D341Med (cell line): ENCODE results near the gene SPR.

Source experiments
- DNase-seq: peaks from one replicate; pipeline ENCODE4 v3.0.0; 2012; ENCODE audit warnings: low spot score

The SPR gene

DNA sequence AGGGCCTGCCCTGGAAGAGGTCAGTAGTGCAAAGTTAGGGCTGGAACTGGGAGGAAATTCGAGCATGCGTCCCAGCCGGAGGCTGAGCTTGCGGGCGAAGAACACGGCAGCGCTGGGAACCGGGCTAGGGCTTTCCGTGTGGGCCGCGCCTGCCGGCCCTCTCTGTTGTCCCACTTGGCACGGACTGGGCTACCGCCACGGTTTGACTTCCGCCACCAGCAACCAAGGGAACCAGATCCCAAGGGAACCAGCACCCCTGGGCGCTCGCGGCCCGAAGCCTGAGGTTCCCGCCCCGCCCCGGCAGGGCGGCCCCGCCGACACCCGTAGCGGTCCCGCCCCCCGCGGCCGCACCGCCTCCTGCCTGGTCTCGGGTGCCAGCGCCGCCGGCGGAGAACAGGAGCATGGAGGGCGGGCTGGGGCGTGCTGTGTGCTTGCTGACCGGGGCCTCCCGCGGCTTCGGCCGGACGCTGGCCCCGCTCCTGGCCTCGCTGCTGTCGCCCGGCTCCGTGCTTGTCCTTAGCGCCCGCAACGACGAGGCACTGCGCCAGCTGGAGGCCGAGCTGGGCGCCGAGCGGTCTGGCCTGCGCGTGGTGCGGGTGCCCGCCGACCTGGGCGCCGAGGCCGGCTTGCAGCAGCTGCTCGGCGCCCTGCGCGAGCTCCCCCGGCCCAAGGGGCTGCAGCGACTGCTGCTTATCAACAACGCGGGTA is at the start of gene SPR:
TSS of gene SPR (plus strand) at position 377 of the 708 bp plus-strand sequence. CDS start at position 402, 25 bp downstream.
- peak; percentile 90 for DNase-seq

DNA sequence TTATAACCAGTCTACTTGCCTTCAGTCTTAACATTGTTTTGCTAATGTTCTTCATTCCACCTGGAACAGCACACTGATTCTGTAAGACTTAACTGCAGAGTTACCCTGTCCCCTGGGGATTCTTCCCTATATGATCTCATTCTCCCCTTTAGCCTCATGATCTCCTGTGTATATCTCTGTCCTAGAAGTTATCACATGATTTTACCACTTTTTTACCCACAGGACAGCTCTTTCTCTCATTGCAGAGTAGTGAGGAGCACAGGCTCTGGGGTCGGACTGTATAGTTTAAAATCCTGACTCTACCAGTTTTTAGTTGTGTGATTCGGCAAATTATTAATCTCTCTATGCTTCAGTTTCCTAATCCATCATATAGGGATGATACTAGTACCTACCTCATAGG is 47.1 kb upstream of the SPR start:
- no peak for DNase-seq

DNA sequence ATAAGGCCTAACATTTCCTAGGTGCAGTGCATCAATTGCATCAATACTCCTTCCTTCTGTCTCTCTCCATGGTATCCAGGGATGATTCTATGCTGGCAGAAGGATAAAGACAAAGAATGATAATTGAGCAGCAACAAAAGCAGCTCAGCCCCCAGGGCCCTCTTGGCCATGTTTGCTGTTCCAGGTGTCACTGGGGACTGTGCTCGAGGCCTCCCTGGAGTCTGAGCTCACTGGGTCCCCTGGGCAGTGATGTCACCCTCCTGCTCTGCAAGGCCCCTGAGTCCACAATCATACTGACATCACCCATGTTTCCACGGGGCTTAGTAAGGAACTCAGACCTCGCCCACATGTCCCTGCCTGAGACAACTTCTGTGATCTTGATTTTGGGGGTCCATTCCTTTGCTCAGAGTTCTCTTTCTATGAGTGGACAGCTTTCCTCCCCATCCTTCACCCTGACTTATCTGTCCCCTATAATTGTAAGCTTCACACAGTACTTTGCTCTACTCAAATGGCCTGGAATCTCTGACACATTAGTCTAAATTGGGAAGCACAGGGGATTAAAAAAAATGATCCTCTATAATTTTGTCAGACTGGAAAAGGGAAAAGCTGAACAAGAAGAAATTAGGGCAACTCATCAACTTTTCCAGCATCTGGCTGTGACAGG is 45.6 kb upstream of the SPR start:
- DNase-seq = peak; percentile 53

DNA sequence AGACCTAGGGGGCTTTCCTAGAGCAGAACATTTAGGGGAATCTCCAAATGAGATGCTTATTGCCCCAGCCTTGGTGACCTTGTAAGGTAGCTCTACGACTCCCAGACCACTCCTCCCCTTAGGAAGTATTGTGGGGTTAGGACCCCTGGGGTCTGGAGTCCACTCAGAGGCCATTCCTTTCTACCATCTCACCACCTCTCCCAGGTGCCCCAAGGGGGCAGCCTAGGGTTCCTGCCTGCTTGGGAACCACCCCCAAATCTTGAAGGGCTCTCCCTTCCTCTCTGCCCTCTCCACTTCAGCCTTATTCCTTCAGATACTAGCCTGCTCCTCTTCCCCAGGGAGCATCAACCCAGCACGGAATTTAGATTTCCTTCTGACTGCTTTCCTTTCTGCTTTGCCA is 43.9 kb upstream of the SPR start:
- no peak for DNase-seq

DNA sequence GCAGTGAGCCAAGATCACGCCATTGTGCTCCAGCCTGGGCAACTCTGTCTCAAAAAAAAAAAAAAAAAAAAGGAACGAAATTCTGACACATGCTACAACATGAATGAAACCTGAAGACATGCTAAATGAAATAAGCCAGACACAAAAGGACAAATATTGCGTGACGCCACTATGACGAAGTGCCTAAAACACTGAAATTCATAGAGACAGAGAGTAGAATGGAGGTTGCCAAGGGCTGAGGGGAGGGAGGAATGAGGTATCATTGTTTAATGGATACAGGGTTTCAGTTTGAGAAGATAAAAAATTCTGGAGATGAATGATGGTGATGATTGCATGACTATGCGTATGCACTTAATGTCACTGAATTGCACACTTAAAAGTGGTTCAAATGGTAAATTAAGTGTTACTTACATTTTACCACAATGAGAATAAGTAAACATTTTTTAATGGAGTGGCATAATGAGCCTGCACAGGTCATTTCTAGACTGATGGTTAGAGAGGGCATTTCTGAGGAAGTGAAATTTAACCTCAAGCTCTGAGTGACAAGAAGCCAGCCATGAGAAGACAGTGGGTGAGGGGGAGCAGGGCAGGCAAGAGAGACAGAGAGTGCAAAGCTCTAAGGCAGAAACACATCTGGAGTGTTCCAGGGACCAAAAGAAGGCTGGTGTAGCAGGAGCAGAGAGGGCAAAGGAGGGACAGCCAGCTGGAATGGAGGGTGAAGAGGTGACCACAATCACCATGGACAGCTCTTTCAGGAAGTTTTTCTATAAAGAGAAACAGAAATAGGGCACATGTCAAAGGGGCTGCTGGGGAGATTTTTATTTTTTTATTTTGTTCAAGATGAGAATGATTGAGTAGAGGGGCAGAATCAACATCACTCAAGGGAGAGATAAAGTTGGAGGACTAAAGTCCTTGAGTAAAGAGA is 40.8 kb upstream of the SPR start:
- DNase-seq = no peak

DNA sequence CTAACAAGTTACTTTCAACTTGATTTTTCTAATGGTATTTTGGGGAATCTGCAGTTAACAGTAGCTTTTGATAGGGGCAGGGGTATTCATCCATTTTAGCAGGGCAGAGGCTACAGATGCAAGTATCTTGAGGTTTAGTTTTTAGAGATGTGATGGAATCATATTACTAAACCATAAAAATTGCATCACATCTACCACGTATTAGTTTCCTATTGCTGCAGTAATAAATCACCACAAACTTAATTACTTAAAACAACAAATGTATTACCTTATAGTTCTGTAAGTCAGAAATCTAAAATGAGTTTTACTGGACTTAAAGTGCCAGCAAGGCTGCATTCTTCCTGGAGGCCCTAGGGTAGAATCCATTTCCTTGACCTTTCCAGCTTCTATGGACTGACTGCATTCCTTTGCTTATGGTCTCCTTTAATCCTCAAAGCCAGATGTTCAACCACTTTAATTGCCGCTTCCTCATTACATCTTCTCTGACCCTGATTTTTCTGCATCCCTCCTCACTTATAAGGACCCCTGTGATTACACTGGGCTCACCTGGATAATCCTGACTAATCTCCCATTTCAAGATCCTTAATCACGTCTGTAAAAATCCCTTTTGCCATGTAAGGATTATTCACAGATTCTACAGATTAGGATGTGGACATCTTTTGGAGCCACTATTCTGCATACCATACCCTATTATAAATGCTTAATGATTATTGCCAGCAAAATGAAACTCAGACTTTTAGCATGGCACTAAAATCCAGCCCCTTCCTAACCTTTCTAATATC is 39.5 kb upstream of the SPR start:
- no peak for DNase-seq

DNA sequence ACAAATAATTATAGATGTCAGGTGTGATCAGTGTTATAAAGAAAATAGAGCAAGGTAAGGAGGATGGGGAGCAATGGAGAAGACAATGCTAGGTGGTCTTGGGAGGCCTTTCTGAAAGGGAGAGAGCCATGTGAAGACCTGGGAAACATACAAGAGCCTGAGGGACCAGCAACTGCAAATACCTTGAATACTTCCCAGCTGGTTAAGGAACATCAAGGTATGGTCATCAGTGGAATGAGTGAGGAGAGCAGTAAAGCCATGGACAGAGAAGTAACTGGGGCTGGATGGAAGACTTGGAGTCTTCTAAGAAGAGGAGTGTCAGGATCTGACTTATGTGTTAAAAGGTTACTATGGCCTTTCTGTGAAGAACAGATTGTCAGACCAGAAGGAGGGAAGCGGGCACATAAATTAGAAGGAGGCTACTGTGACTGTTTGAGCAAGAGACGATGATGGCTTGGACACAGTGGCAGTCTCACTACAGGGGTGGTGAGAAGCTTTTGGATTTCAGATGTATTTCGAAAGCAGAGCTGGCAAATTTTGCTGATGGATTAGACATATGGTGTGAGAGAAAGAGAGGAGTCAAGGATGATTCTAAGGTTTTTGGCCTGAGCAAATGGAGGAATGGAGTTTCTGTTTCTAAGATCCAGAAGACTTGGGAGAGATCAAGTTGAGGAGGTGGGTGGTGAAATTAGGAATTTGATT is 38.6 kb upstream of the SPR start:
- DNase-seq = no peak

DNA sequence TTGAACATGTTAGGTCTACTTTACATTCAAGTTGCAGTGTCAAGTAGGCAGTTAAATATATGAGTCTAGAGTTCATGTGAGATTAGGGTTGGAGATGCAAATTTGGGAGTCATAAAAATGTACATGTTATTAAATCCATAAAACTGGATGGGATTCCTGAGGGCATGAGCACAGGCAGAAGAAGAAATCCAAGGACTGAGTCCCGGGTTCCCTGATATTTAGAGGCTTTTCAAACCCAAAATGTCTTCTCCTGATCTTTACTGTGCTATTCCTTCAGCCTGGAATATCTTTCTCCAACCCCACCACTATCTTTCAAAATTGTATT is 38.1 kb upstream of the SPR start:
- DNase-seq = no peak

DNA sequence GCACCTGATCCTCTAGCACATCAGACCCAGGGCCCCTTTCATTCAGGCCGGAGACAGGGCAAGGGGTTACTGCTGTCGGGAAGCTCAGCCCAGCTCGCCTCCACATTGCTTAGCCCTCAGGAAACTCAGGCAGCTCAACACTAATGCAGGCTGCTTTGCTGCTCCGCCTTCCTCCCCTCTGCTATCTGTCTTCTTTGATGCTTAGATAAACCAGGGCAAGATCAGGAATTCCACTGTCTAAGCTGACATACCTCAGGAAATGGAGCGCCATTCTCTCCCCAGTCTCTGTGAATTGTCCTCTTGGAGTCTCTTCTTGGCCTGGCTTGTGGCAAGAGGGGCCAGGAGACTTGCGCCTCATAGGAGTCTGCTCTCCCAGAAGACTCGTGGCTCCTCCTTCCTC is 35.9 kb upstream of the SPR start:
- DNase-seq = no peak

DNA sequence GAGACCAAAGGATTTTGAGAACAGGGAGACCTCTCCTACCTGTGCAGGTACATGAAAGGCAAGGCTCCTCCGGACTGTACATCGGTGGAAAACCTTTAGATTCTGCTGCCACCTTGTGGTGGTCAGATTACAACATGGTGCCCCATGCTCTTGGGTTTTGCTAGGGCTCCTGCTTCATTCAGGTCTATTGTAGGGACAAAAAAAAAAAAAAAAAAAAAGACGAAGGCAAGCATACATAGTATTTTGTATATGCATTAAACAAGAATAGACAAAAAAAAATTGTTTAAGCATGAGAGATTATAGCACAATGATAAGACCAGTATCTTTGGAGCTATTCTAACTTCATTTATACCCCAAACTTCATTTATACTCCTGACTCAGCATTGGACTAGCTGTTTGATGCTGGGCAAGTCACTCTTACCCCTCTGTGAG is 27.4 kb upstream of the SPR start:
- DNase-seq = peak; percentile 62

DNA sequence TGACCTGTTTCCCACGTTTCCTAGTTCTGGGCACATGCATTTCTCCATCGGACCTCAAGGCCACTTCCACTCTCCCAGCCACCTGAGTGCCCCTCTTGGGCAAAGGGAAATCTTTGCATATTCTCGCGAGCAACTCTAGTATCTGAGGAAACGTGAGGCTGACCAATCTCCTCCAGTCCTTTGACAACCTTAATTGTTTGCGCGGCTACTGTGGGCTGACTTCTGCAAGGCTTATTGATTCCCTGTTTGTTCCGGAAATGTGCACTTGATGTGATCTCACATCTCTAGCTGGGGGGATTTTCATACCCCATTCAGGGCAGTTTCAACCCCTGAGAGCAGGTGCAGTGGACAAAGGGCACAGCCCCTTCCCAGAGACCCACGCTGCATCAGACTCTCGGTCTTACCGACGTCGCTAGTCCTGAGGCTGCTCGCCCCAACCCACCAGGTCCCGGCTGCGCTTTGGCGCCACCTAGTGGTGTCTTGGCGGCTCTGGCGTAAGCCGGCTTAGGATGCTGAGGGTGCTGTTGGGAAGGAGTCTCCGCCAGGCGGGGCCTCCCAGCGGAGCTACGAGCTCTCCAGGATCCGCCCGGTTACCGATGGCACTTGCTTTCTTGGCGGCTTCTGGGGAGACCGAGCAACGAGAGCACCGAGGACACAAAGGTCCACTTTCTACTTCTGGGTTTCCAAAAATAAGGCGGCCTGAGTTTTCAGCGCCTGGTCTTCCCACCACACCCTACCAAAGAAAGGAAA is 24.8 kb upstream of the SPR start:
- DNase-seq = peak; percentile 95

DNA sequence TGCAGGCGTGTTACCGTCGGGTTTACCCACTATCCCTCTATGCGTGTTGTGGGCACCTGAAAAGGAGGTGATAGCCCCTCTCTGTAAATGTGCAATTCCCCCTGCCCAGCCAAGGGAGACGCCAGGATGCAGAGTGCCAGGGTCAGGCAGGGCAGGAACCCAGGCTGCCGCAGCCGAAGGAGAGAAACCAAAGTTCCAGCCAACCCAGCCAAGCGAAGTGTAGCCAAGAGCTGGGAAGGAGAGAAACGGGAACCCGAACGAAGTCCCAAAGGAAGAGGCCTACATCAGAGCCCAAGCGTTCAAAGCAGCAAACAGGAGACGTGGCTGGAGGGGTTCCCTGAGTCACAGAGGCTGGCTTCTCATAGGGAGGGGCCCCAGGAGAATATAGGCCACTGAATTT is 24.2 kb upstream of the SPR start:
- DNase-seq = no peak

DNA sequence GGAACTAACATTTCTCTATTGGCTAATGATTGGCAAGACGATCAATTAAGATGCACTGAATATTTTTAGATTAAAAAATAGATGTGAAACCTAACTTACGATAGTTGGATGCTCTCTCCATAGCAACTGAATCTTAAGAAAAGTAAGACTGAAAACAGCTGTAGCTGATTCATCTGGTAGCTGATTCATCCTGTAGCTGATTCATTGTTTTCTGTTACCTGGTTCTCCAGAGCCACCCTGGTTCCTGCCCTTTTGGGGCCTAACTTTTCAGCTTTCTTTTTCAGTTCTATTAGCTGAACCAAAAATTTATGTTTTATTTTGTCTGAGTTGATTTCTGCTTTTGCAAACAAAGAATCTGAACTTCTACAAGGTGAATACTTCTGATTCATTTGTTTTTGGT is 22.7 kb upstream of the SPR start:
- DNase-seq = no peak

DNA sequence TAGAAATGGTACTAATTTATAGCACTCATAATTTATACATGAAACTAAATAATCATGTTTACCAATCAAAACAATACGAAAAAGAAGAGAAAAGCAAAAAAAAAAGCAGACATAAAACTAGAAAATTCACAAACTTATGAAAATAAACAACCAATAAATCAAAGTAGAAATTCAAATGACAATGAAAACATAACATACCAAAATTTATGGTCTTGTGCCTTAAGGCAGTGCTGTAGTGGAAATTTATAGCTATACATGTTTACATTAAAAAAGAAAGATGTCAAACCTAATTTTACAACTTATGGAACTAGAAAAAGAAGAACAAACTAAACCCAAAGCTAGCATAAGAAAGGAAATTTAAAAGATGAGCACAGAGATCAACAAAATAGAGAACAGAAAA is 16.1 kb upstream of the SPR start:
- DNase-seq = no peak

DNA sequence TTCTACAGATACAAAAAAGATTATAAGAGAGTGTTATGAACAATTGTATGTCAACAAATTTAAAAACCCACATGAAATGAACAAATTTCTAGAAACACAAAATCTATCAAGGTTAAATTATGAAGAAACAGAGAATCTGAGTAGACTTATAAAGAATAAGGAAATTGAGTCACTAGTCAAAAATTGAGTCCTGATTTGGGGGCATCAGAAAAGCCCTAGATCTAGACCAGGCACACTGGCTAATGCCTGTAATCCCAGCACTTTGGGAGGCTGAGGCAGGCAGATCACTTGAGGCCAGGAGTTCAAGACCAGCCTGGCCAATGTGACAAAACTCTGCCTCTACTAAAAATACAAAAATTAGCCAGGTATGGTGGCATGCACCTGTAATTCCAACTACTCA is 15.3 kb upstream of the SPR start:
- DNase-seq = no peak

DNA sequence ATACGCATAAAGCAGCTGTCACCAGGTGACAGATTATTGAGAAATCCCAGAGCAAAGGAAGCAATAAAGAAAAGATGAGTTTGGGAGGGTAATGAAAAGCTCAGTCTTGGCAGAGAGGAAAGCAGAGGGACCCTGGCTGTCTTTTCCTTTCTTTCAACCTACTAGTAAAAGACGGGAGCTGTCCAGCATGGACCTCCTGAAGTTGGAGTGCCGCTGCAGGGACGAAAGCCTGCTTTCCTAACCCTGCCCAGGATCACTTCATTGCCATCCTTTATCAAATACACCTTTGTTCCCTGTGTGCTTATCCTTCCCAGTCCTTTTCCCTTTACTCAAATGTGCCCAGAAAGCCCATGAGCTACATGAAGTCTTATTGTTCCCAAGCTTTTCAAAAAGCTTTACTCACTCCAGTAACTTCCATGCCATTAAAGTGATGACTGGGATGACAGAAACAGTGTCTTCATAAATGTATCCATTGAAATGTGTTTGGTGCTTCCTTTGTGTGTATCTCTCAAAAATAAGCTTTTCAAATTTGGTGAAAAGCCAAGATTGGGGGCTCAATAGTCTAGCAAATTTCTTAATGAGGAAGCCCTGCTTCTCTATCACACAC is 3.7 kb upstream of the SPR start:
- DNase-seq = no peak

DNA sequence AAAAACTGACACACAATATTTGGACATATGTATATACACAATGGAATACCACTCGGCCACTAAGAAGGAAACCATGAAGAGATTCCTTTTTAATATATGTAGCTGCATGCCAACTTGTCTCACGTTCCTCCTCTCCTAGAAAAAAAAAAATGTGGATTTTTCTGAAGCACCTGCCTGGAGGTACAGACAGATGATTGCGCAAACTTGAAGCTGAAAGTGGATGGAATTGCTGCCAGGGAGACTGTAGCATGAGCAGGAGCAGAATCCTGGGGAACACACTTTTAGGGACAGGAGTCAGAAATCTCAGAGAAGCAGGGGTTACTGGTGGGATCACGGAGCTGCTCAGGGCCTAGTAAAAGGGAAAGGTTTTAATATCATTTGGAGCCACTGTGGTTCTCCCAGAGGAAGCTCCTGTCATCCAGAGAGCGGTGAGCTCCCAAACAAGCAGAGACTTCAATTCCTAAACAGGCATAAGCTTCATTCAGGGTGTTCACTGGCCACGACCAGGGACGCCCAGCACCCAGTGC is 640 bp upstream of the SPR start:
- no peak for DNase-seq

DNA sequence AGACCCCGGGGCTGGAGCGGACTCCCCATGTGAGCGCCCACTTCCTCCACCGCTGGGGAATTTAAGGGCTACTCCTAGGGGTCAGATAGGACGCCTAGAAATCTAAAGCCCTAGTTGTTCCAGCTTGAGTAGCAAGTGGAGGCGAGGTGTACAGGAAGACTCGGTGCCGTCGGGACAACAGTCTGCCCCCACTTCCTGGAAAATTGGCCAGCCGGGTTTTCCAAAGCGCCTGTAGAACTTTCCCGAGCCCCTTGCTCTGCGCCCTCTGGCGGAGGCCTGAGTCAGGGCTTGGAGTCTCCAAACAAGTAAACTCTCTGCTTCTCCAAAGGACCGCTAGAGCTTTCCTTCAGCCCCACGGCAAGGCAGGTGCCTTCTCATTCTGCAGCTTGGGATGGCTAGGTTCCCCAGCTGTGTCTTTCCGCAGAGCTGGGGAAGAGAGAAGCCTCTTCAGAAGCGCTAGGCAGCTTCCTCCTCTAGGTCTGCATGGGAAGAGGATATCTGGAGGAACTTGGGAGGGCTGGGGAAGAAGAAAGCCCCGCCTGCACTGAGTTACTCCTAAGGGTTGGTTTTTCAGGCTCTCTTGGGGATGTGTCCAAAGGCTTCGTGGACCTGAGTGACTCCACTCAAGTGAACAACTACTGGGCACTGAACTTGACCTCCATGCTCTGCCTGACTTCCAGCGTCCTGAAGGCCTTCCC is 681 bp downstream of the SPR start:
- DNase-seq = peak; percentile 82

DNA sequence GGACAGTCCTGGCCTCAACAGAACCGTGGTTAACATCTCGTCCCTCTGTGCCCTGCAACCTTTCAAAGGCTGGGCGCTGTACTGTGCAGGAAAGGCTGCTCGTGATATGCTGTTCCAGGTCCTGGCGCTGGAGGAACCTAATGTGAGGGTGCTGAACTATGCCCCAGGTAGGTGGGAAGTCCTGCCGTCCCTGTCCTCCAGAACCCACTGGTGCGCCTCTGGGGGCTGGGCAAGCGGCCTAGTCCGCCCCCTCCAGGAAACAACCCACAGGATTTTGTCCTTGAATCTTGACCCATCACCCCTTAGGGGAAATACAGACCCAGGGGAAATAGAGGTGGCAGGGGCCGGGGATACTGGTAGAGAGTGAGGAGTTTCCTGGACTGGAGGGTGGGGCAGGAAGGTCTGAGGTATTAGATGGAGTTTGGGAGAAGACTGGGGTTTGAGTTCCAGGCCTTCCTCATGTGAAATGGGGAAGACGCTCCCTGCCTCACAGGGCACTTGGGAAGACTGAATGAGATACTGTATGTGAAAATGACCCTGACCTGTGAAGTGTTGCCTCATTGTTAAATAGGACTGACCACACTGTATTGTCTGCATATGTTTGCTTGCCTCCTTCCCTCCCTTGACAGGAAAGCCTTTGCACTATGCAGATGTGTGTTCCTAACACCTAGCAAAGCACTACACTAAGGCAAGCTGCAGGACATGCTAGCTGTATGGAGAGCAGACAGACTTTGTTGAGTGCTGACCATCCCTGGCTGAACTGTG is 1.4 kb downstream of the SPR start:
- no peak for DNase-seq
